NCI-H526 (cell line): Measurements from ENCODE around the gene CRY2.
A peak's percentile ranks its signal among the peaks of the same experiment; 100 is the strongest.
"Not testable (repeated sequence)": the region's sequence is repeated elsewhere in the genome, so short reads cannot be mapped to it uniquely, and the experiment has no call there.

Experiments used
- DNase-seq, 2 experiments: peaks; one replicate each; lab custom pipeline; 2025; lab: John Stamatoyannopoulos, UW

CRY2 gene

DNA sequence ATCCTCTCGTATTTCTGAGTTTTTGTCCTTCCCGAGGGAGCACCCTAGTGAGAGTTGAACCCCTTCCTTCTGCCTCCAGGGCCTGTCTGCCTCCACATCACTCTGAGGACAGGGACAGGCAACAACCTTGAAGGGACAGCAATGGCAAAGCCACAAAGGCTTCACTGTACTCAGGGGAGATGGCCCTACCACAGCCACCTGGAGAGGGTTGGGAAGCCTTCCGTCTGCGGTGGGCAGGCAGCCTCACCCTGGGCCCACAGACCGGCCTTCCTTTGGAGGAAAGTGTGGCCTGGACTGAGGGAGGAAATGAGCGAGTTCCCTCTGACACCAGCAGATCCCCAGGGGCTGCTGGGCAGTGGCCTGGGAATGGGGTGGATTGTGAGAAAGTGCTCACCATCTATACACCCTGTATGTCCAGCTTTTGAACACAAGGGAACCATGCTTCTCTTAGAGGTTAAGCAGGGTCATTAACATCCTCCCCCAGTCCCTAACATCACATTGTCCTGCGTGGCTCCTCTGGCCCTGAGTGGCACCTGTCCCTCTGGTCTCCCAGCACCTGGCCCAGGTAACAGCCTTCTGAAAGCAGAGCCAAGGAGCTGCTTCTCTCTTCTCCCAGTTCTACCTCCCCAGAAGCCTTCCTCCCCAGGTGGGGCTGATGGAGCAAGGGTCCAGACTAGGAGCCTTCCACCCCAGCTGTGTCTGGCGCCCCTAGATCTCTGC lies 35.5 kb upstream of the CRY2 start:
- no peak for DNase-seq

DNA sequence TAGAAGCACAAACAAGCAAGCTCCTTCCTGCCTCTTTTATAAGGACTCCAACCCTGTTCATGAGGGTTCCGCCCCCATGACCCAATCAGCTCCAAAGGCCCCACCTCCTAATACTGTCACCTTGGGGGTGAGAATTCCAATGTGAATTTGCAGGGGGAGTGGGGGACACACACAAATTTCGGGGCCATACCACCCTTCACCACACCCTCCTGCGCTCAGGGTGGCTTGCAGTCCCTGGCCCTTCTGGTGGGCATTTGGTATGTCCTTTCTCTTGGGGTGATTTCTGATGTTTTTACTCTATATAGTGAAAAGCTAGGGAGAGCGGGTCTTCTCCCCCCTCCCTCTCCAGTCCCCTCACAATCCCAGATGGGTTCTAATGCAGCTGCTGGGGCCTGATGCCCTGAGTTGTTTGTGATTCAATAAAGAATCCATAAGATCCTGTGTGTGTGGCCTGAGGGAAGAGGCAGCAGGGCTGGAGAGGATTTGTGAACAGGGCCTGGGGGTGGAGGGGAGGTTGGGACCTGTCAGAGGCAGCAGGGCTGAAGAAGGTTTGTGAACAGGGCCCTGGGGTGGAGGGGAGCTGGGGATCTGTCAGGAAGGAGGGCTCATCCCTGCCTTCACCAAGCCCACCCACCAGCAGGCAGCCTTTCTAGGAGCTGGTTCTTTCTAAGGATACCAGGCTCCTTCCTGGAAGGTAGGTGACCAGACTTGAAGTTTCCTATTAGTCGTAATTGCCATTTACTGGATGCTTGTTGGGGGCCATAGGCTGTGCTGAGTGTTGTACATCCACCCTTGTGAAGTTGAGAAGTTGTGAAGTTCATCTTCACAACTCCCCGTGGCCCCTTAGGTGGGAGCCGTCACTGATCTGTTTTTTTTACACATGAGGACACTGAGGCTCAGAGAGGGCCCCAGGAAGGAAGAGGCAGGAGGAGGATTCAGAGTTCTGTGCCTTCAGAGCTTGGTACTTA lies 34.4 kb upstream of the CRY2 start:
- DNase-seq = no peak

DNA sequence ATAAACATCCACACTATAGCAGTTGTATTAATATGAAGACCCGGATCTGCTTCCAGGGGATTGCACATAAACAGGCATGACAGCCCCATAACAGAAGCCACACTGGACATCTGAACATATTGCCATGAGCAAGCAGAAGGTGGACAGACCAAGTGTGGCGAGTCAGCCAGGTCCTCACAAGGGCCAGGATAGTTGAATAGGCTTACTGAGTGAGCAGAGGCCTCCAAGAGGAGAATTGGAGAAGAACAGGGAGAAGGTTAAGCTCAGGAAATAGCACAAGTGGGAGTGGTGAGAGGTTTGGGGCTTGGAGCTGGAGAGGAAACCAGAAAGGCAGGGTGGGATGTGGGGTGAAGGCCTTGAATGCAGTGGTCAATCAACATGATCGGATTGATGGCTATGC lies 31.5 kb upstream of the CRY2 start:
- DNase-seq = peak; percentile 30 to 46

- DNase-seq = peak in 1 of 2 experiments; percentile 76
Measured at GRCh38 chr11:45816614-45817013, 30.7 kb upstream of the CRY2 start.

GRCh38 chr11:45817191-45817590 lies 30.1 kb upstream of the CRY2 start:
- DNase-seq = no peak

DNA sequence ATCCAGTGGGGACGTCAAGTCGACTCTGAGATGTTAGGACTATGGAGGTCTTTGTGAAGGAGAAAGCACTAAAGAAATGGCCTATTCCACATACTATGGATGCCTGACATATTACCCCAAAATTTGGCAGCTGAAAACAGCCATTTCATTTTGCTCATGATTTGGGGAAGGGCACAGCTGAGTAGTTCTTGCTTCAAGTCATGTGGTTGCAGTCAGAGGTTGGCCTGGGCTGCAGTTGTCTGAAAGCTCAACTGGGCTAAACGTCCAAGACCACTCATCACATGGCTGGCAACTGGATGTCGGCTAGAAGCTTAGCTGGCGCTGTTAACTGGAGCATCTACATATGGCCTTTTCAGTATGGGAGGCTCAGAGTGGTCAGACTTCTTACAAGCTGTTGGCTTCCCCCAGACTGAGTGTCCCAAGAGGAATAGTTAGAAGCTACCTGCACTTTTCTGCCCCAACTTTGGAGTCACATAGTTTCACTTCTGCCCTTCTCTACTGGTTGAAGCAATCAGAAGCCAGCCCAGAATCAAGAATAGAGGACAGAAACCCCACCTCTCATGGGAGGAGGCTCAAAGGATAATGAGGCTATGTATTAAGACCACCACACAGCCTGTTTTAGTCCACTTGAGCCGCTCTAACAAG lies 28.2 kb upstream of the CRY2 start:
- no peak for DNase-seq

DNA sequence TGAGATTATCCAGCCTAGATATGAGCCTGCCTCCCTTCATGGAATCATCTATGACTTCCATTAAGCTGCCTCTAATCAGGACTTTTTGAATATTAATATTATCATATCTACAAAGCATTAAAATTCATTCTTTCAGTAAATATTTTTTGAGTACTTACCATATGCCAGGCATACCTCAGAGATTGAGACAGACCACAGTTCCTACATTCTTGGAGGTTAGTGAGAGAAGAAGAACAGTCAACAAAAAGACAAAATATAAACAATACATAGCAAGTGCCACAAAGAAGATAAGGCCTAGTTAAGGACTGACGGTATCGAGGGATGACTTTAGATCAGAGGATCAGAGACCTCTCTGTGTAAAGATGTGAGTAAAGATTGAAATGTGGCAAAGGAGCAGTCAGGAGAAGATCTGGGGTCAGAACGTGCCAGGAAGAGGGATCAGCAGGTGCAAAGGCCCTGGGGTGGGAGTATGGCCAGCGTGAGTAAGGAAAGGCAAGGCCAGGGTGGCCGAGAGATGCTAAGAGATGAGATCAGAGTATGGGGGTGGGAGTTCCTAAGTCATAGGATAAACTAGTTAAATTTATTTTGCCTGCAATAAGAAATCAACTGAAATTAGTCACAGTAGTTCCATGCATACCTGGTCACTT lies 26.9 kb upstream of the CRY2 start:
- no peak for DNase-seq

DNA sequence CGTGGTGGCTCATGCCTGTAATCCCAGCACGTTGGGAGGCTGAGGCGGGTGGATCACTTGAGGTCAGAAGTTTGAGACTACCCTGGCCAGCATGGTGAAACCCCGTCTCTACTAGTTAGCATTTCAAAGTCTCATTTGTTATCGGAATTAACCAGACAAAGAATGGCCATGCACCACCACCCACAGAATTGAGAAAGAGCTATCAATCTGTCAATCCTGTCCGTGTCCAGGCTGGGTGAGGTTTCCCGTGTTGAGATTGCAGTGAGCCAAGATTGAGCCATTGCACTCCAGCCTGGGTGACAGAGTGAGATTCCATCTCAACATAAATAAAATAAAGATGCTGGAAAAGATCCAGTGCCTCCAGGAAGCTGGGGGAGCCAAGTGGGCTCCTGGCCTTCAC lies 20.8 kb upstream of the CRY2 start:
- DNase-seq = not testable (repeated sequence)

- no peak for DNase-seq
Measured at GRCh38 chr11:45827123-45827522, 20.2 kb upstream of the CRY2 start.

- DNase-seq = no peak
Measured at GRCh38 chr11:45828996-45829395, 18.3 kb upstream of the CRY2 start.

- peak; percentile 18 to 58 for DNase-seq
Measured at GRCh38 chr11:45830596-45830995, 16.7 kb upstream of the CRY2 start.

GRCh38 chr11:45832811-45833441 lies 14.3 kb upstream of the CRY2 start:
- no peak for DNase-seq

- DNase-seq = no peak
Measured at GRCh38 chr11:45833761-45834160, 13.5 kb upstream of the CRY2 start.

GRCh38 chr11:45834298-45834756 lies 12.9 kb upstream of the CRY2 start:
- DNase-seq = no peak

DNA sequence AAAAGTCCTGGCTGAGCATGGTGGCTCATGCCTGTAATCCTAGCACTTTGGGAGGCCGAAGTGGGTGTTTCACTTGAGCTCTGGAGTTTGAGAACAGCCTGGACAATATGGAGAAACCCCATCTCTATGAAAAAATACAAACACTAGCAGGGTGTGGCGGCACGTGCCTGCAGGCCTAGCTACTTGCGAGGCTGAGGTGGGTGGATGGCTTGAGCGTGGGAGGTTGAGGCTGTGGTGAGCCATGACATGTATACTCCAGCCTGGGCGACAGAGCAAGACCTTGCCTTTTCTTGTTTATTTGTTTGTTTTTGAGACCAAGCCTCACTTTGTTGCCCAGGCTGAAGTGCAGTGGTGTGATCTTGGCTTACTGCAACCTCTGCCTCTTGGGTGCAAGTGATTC lies 8.1 kb upstream of the CRY2 start:
- no peak for DNase-seq

- DNase-seq = not testable (repeated sequence)
Measured at GRCh38 chr11:45840251-45840650, 7.0 kb upstream of the CRY2 start.

- peak; percentile 81 to 96 for DNase-seq
Measured at GRCh38 chr11:45843158-45843924, 3.9 kb upstream of the CRY2 start.

- no peak for DNase-seq
Measured at GRCh38 chr11:45844822-45845578, 2.3 kb upstream of the CRY2 start.

DNA sequence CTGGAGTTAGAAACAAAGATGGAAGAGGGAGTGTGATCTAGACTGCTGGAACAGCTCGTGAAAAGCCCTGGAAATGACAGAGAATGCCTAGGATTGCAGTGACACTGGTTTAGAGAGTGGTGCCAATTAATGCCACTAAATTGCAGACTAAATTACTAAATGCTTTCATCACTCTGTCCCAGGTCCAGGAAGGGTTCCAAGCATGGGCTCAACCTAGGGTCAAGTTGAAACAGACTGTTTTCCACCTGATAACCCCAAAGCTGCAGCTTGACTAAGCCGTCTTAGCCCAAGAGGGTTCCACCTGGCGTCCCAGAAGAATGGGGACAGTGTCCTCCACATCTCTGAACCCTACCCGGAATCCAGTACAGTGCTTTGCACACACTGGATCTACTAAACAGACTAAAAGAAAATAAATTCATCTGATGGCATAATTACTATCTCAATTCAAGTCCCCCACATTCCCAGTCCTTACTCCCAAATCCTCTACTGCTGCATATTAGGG lies 1.1 kb upstream of the CRY2 start:
- DNase-seq = no peak

DNA sequence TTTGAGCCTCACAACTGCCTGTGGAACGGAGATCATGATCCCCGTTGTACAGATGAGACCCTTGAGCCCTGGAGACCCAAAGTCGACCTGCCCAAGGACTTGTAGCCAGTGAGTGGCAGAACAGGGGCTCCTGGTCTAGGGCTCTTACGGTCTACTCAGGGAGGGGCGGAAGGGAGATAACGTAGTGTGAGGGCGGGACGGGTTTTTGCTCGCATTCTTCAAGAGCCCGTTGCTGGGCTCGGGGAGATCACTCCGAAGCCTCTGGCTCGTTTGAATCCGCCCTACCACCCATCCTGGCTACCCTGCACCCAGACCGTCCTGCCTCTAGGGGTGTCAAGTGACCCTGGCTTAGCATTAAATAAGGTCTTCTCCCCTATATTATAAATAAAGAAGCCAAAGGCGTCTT lies 639 bp downstream of the CRY2 start:
- DNase-seq = peak; percentile 32 to 71
